Endometrium (tissue), 2 donors: ENCODE results near the gene GP2.

Experiments used
- FAIRE-seq: peaks from 2 replicates; lab custom pipeline; 2012; peaks lifted over from hg19 to GRCh38; lab: Jason Lieb, UNC
- donor health status: control.
- donor health status: control.

Gene GP2

DNA sequence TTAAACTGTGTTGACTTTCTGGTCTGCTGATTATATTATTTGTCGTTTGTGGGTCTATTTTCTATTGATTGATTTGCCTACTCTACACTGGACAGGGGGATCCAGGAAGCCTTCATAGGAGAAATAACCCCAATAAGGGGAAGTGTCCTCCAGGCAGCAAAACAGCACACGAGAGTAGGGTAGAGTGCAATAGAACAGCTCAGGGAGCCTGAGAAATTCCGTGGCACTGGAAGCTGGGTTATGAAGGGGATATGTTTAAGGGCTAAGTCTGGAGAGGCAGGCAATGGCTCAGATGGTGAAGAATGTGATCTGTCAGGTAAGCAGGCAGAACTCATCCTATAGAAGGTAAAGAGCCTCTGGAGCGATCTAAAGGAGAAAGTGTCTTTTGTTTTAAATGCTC, 20.9 kb downstream of the GP2 start:
- no peak for FAIRE-seq

DNA sequence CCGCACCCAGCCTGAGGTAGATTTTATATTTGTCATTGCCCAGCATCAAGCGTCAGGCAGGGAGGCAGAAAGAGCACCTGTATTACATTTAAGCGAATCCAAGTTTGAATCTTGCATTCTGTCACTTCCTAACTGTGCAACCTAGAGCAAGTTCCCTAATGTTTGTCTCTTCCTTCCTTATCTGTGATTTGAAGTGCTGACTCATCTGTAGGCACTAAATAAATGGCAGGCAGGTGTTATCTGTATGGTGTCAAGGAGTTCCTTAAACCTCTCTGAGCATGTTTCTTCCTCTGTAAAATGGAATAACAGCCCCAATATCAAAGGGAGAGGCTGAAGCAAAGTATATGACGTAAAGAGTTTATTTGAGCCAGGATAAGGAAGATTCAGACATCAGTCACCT, 24.3 kb downstream of the GP2 start:
- no peak for FAIRE-seq

DNA sequence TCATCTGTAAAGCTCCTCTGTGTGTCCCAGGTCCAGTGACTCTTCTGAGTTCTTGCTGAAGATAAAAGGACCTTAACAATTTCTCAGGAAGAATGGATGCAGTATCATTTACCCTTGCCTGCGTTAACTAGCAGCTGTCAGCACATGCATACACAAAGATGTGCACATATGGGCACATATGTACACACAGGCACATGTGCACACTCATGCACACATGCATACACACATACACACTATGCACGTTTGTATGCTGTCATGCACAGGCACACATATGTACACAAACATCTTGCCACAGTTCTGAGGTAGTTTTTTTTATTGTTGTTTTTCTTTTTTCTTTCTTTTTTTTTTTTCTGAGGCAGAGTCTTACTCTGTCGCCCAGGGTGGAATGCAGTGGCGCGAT, 24.9 kb downstream of the GP2 start:
- no peak for FAIRE-seq

DNA sequence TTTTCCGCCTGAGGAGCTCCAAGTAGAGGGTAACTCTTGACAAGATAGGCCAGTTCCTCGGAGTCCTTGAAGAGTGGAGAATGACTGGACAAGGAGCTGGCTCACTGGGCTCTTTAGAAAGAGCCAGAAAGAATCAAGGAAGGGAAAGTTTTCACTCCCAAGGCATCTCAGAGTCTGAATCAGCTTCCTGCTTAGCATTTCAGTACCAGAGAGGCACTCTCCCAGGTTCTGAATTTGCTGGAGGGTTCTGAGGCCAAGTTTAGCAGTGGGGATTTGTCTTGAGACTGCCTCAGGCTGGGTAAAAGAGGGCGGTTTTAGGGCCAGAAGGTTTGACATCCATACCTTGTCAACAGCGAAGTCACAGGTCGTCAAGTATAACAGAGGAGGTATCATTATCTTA, 25.5 kb downstream of the GP2 start:
- FAIRE-seq, result no peak

DNA sequence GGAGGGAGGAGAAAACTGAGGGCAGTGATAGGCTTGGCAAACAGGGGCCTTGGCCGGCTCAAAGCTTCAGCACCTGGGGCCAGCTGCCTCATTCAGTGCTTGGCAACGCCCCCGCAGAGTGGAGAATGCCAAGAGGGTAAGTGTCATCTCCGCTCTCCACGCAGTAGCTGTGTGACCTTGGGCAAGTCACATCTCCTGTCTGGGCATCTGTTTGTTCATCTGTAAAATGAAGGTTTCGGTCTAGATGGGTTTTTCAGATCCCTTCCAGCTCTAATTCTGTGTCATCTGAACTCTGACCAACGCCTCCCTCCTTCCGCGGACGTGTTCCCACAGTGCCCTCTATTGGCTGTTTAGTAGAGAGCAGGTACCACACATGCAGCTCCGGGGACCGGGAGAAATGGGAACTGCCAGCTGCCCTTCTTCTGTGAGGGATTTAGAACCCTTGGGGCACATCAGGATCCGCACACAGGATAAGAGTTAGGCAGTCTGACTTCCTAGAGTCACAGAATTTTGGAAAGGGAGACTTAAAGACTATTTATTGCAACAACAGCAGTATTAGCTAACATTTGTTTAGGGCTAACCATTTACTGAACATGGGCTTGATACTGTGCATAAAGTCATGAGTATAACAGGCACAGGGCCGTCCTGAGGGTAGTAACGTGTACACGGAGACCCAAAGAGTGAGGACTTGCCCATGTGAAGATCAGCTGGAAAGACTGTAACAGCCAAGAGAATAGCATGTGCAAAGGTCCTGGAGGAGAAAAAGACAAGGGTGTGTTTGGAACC, 26.8 kb downstream of the GP2 start:
- FAIRE-seq, result no peak

DNA sequence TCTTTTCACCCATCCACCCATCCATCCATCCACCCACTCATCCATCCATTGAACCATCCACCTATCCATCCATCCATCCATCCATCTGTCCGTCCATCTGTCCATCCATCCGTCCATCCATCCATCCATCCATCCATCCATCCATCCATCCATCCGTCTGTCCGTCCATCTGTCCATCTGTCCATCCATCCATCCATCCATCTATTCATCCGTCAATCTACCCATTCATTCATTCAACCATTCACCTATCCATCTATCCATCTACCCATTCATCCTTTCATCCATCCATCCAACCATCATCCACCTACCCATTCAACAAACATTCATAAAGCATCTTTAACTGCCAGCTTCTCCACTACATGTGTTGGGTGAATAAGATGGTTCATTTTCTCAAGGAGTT, 28.9 kb downstream of the GP2 start:
- no peak for FAIRE-seq

DNA sequence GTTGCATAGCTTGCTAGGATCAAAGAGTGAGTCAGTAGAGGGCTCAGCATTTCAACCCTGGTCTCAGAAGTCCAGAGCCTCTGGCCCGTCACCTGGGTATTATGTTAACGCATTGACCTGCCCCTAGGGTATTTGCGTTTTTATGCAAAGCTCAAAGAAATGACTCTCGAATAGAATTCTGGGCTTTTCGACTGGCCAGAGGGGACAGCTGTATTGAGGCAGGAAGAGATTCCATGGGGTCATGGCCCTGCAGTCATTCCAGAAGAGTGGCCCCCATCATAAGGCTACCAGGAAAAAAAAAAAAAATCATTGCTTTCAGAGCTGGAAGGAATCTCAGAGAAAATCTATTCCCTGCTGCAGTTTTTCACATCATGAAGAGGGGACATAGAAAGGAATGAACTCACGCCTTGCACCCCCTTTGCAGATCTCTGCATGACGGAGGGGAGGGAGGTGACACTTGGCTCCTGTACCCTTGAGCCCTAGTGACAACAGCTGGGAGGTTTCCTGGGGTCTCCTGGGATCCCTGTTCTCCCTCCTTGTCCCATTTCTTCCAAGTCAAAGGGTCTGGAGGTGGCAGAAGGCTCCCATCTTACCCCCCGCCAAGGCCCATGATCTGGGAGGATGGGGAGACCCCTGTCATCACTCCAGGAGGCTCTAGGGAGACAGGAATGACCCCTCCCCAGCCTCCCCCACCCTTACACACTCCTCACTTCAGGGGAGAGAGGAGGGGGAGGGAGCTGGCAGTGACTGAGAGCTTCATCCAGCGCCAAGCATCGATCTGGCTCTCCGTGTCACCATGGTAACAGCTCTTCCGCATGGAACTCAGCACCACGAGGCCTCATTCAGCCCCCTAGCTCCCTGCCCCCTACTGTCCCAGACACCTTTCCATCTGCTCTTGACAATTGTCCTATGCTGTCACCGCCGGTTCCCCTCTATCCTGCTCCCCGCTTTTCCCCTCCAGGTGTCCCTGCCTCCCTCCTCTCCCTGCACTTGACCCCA, 35.8 kb downstream of the GP2 start:
- no peak for FAIRE-seq

DNA sequence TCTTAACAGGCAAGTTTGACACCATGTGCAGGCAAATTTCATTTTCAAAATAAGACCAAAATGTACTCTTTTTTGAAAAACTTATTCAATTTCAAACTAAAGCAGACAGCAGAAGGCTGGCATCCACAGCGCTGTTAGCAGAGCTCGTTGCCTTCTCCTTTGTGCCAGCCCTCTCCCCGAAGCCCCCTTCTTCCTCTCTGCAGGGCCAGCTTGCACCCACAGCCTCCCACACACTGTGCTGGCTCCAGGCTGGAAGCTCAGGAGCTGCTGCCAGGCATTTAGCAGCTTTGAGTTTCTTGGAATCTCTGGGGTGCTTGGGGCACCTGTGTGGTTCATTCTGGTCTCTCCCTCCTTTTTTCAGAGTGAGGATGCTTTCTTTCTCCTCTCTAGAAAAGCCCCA, 37.7 kb downstream of the GP2 start:
- FAIRE-seq, result no peak

DNA sequence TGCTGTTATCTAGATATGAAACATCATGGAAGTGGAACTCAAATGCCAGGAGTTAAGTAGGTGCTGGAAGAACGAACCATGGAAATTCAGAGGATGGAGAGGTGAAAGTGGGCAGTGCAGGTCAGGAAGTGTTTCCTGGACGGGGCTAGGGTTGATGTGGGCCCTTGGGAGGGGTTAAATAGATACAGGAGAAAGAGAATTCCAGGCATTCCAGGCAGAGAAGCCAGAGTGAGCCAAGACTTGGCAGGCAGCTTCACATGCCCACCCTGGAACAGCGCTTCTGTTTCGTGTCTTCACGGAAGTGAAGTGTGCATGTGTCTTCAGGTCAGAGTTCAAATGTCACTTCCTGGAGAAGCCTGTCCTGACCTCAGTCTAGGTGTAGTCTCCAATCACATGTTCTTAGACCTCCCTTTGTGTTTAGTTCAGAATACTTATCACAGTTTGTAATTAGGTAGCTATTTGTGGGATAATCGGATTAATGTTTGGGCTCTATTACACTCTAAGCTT, 41.3 kb downstream of the GP2 start:
- no peak for FAIRE-seq

DNA sequence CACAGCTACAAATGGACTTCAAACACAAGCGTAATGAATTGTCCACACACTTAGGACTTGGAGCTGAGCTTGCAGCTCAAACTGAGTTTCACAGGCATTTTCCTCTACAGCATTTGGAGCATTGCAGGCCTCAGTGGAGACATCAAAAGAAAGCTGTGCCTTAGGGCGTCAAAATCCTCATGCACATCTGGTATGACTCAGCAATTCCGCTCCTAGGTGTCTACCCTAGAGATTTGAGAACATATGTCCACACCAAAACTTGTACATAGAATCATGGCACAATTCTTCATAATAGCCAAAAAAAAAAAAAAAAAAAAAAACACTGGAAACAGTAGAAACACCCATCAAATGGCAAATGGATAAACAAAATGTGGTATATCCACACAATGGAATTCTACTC, 47.1 kb downstream of the GP2 start:
- FAIRE-seq, result no peak

DNA sequence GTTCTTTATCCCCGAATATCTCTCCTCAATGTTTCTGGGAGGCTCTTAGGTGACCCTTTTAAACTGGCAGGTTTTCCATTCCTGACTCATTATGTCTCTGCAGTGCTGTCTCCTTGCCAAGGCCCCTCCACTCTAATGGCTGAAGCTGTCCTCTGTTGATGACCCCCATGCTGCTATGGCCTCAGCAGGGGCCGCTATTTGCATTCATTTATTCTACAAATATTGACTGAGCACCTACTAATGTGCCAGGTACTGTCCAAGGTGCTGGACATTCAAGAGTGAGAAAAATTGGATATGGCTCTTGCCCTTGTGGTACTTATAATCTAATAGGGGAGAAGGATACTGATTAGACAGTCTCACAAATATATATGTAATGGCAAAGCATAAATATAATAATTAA, 55.4 kb downstream of the GP2 start:
- FAIRE-seq, result no peak

DNA sequence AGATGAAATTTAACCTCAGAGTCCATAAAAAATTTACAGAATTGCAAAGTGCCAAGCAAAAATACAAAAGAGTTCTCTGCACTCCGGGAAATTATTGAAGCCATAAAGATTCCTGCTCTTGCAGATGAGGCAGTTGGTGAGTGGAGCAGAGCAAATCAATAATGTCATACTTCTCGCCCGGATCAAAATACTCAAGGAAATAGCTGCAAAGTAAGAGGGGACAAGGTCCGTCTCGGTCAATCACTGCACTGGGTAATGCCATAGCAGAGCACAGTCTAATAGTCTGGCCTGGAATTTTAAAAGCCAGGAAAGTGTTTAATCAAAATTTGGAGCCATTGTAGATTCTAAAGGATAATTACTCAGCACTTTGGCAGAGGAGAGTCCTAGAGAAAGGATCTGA, 58.9 kb downstream of the GP2 start:
- FAIRE-seq, result no peak

DNA sequence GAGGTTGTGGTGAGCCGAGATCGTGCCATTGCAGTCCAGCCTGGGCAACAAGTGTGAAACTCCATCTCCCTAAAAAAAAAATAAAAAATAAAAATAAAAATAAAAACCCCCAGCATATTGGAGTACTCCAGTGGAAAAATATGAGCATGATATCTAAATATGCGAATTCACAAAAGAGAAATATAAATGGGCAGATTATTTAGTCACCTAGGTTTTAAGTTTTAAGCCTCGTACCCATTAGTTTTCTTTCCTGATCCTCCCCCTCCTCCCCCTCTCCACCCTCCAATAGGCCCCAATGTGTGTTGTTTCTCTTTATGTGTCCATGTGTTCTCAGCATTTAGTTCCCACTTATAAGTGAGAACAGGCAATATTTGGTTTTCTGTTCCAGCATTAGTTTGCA, 62.3 kb downstream of the GP2 start:
- FAIRE-seq, result no peak

DNA sequence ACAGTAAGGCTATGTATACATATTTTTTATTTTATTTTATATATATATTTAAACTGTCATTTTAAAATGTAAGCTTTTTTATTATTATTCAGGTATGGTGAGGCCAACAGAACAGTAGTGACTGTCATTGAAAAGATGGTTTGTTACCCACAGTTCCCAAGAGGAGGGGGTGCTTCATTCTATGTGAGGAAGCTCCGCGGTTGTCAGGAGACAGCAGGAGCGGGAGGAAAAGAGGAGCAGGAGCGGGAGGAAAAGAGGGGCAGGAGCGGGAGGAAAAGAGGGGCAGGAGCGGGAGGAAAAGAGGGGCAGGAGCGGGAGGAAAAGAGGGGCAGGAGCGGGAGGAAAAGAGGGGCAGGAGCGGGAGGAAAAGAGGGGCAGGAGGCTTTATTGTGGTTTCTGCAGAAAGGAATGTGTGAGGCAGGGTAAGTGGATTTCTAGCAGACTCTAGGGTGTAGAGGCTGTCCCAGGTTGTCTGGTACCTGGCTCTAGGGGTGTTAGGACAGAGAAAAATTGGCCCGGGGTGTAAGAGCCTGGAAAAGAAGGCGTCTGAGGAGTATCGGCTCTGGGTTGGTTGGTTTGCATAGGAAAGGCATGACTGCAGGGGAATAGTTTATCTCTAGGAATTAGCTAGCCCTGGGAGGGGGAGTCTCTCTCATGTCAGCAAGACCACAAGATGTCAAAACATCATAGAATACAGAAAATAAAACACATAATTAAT, 64.0 kb downstream of the GP2 start:
- no peak for FAIRE-seq

DNA sequence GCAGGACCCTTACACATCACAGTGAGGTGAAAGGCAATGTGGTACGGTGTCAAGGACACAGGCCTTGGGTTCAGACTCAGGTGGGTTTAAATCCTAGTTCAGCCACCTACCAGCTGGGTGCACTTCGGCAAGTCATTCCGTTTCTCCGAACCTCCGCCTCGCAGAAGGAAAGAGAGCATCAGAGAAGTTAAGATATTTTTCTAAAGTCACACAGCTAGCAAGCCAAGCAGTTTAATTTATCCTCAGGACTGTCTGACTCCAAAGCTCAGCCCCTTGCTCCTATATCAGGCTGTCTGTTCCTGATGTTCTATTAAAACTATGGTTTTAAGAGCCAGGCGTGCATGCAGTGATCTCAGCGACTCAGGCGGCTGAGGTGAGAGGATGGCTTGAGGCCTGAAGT, 65.1 kb downstream of the GP2 start:
- no peak for FAIRE-seq

DNA sequence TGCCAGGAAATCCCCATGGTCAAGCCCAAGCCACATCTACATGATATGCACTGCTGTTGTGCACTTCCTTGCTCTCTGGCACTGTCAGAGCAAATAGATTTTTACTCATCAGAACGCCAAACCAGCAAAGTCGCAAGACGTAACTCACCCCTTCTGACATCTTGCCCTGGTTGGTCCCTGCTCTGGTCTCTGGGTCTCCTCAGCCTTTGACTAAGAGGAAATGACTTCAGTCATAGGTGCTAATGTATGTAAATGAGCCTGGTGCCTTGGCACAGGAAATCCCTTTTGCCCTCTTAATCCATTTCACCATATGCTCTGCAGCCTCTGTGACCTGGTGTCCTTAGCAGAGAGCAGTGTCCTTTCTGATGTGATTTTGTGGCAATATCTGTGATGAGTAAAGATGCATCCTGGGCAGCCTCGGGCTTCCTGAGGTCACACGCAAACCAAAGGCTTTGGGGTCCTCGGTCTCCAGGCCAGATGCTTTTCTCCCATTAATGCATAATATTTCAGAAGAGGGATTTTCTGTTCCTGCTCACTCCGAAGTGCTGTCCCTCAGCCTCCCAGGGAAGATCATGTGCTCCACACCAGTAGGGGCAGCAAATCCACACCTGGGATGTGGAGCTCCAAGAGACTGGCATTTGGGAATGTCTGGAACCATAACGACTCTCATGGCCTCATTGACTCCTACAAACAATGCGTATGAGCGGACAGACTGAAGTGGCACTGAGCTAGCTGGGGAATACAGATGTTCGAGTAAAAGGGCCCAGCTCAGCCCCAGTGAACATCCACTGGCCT, 66.9 kb downstream of the GP2 start:
- FAIRE-seq, result no peak
